Gastroesophageal sphincter (tissue), 3 donors: ENCODE results near the gene POU4F1.

Experiments used
- EP300 ChIP-seq: sonication (generic); formaldehyde crosslinking; IDR thresholded peaks from one replicate; pipeline ENCODE4 v1.6.1; 2017; ENCODE audit warnings: antibody characterized with exemption, mild to moderate bottlenecking
- POLR2A ChIP-seq, 2 donors: fragments of 450-650 bp; IDR thresholded peaks; one replicate each; pipeline ENCODE4 v1.6.1; 2017; ENCODE audit warnings: antibody characterized with exemption in 2 of 2, mild to moderate bottlenecking in 2 of 2, moderate library complexity in 1 of 2
- TF ChIP-seq, protein P1 (sequence below), 4 experiments: fragments of 200-600 bp in 2 of 4; fragments of 450-650 bp in 2 of 4; sonication (generic) in 1 of 4; IDR thresholded peaks; one replicate each; pipeline ENCODE4 v1.5.1; 2017 to 2019; ENCODE audit warnings: antibody characterized with exemption in 4 of 4, mild to moderate bottlenecking in 2 of 4, moderate library complexity in 2 of 4

DNA sequence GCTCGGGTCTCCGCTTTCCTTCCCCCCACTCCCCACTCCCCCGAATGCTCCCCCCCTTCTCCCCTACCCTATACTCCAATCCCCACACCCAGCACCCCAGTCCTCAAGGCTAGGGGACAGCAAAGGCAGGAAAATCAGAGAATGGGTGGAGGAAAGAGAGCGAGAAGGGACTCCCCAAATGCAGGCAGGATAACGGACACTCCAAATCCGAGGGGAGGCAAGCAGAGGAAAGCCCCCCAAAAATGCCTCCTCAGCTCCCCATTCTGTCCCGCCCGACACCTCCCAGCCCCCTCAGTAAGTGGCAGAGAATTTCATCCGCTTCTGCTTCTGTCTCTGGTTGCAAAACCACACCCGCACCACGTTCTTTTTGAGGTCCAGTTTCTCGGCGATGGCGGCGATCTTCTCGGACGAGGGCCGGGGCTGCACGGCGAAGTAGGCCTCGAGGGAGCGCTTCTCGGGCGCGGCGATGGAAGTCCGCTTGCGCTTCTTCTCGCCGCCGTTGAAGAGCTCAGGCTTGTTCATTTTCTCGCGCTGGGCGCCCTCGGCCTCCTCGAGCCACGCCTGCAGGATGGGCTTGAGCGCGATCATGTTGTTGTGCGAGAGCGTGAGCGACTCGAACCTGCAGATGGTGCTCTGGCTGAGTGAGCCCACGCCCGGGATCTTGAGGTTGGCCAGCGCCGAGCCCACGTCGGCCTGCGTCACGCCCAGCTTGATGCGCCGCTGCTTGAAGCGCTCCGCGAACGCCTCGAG, 2.1 kb downstream of the POU4F1 start:
- no peak for TF ChIP-seq POLR2A (IDR thresholded peaks at IDR 0.05)
- no peak for TF ChIP-seq EP300
- TF ChIP-seq, protein P1, sequence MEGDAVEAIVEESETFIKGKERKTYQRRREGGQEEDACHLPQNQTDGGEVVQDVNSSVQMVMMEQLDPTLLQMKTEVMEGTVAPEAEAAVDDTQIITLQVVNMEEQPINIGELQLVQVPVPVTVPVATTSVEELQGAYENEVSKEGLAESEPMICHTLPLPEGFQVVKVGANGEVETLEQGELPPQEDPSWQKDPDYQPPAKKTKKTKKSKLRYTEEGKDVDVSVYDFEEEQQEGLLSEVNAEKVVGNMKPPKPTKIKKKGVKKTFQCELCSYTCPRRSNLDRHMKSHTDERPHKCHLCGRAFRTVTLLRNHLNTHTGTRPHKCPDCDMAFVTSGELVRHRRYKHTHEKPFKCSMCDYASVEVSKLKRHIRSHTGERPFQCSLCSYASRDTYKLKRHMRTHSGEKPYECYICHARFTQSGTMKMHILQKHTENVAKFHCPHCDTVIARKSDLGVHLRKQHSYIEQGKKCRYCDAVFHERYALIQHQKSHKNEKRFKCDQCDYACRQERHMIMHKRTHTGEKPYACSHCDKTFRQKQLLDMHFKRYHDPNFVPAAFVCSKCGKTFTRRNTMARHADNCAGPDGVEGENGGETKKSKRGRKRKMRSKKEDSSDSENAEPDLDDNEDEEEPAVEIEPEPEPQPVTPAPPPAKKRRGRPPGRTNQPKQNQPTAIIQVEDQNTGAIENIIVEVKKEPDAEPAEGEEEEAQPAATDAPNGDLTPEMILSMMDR (IDR thresholded peaks at IDR 0.05) = no peak
